Left colon (tissue), 2 donors: ENCODE data around the gene DLD. TPM values are rescaled to one million over a fixed set of nuclear protein-coding genes. Genes with fewer than 3 reads are reported as not detected.
"Not testable (repeated sequence)": the region's sequence is repeated elsewhere in the genome, so short reads cannot be mapped to it uniquely, and the experiment has no call there.

Source experiments
- ATAC-seq: fragments of 200-7000 bp; cut with Tn5 transposase; one replicate; pipeline ENCODE4 v1.9.1; 2020; ENCODE audit warnings: mild to moderate bottlenecking, moderate library complexity
- DNase-seq, 2 donors: peaks; one replicate each; pipeline ENCODE4 v3.0.0-alpha.2; 2020
- intact Hi-C, 2 donors: fragments of 100-400 bp; cut with DNase I in 1 of 2; cut with micrococcal nuclease in 1 of 2; formaldehyde crosslinking; loops; one replicate each; pipeline versions ENCODE4 v1.11.2 to v1.14.0; 2022; cut with DNase I, micrococcal nuclease
- total RNA-seq, 2 donors: library from RNA; stranded (reverse); fragmentation: NEBNext Ultra II Directional; extraction: Animal tissue kit (Norgen Biotek cat#: 25700); gene quantifications; one replicate each; pipeline ENCODE4 v1.2.1, GENCODE V29; 2021
- donor health status: DM: no; HTN: no; CAD: no.
- donor health status: DM: yes; HTN: yes; CAD: no.

Gene DLD
- total RNA-seq, 2 donors from 2014 or later, result 129 to 139 TPM

- intact Hi-C loops, result no loop called here
- ATAC-seq (peak; percentile 49), DNase-seq (no peak)
Observed at GRCh38 chr7:107867858-107868466, 23.0 kb upstream of the DLD start.

GRCh38 chr7:107870427-107871000, 20.5 kb upstream of the DLD start:
- ATAC-seq, result no peak
- intact Hi-C loops, result no loop called here
- DNase-seq, result no peak

- intact Hi-C loops, result no loop called here
- DNase-seq (no peak), ATAC-seq (peak; percentile 66)
Observed at GRCh38 chr7:107874111-107874510, 16.9 kb upstream of the DLD start.

- ATAC-seq, result peak; percentile 83
- intact Hi-C loops, result no loop called here
- no peak for DNase-seq
Observed at GRCh38 chr7:107874605-107875446, 16.2 kb upstream of the DLD start.

GRCh38 chr7:107876916-107877315, 14.1 kb upstream of the DLD start:
- ATAC-seq (no peak), DNase-seq (no peak)
- intact Hi-C loops, result no loop called here

- intact Hi-C loops, result no loop called here
- no peak for DNase-seq
- no peak for ATAC-seq
Observed at GRCh38 chr7:107877731-107878382, 13.1 kb upstream of the DLD start.

- ATAC-seq (no peak), DNase-seq (no peak)
- intact Hi-C loops, result no loop called here
Observed at GRCh38 chr7:107878636-107879035, 12.3 kb upstream of the DLD start.

- intact Hi-C loops, result no loop called here
- DNase-seq (peak in 1 of 2 donors; percentile 45), ATAC-seq (peak; percentile 79)
Observed at GRCh38 chr7:107879400-107880035, 11.5 kb upstream of the DLD start.

GRCh38 chr7:107882766-107883165, 8.2 kb upstream of the DLD start:
- intact Hi-C loops, result no loop called here
- ATAC-seq (no peak), DNase-seq (no peak)

- no peak for DNase-seq
- intact Hi-C loops, result no loop called here
- no peak for ATAC-seq
Observed at GRCh38 chr7:107884066-107884818, 6.7 kb upstream of the DLD start.

GRCh38 chr7:107887827-107888226, 3.2 kb upstream of the DLD start:
- DNase-seq, intact Hi-C loops, ATAC-seq: not testable (repeated sequence)

- DNase-seq (no peak), ATAC-seq (no peak)
- intact Hi-C loops, result loop anchor here in 1 of 2 donors (10.0 kb wide), 1 partner anchor 255 kb away; no protein-coding TSS in a partner anchor
Observed at GRCh38 chr7:107889992-107890391, 991 bp upstream of the DLD start.

GRCh38 chr7:107890493-107890961, 456 bp upstream of the DLD start:
- ATAC-seq, result peak; percentile 16

GRCh38 chr7:107891636-107892366, 818 bp downstream of the DLD start:
- ATAC-seq (peak; percentile 27), DNase-seq (no peak)
- intact Hi-C loops, result loop anchor here in 1 of 2 donors (10.0 kb wide), 1 partner anchor 253 kb away; no protein-coding TSS in a partner anchor

More at GRCh38 chr7:107890493-107890961, 456 bp upstream of the DLD start:
- intact Hi-C loops, result loop anchor here in 1 of 2 donors (10.0 kb wide), 1 partner anchor 254 kb away; no protein-coding TSS in a partner anchor
- DNase-seq, result no peak

- intact Hi-C loops, result loop anchor here in 1 of 2 donors (10.0 kb wide), 1 partner anchor 252 kb away; no protein-coding TSS in a partner anchor
- ATAC-seq, DNase-seq: not testable (repeated sequence)
Observed at GRCh38 chr7:107892367-107892741, 1.4 kb downstream of the DLD start.

GRCh38 chr7:107898997-107899594, 8.1 kb downstream of the DLD start:
- DNase-seq (no peak), ATAC-seq (no peak)
- intact Hi-C loops, result loop anchor here in 1 of 2 donors (10.0 kb wide), 1 partner anchor 246 kb away; no protein-coding TSS in a partner anchor

- intact Hi-C loops, result no loop called here
- ATAC-seq, result no peak
- no peak for DNase-seq
Observed at GRCh38 chr7:107900496-107901015, 9.6 kb downstream of the DLD start.
